GM23248 (cell line): ENCODE data around the gene GAS7.

ENCODE experiments used
- EZH2 ChIP-seq: fragments of 200-600 bp; sonication (generic); IDR thresholded peaks from 2 replicates; pipeline ENCODE4 v1.6.1; 2018; ENCODE audit warnings: antibody characterized with exemption, mild to moderate bottlenecking; ENCODE audit not compliant: insufficient read depth, poor library complexity, severe bottlenecking
- EZH2phosphoT487 ChIP-seq: fragments of 200-600 bp; sonication (generic); IDR thresholded peaks from 2 replicates; pipeline ENCODE4 v1.6.1; 2018; ENCODE audit warnings: antibody characterized with exemption, moderate library complexity, mild to moderate bottlenecking, low read depth; ENCODE audit not compliant: insufficient read depth

DNA sequence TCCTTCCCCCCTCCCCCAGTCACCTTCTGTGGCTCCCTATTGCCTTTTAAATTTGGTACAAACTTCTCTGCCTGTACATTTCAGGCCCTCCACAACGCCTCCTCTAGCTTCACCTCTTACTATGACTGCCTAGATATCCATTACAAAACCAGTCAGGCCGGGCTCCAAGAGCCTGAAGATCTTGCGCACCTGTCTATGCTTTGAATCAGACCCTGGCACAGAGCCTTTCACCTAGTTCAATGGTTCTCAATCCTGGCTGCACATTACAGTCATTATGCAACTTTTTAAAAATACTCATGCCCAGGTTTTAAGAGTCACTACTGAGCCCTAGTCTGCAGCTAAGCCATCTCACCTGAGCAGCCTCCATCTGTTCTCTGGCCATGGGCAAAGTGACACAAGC, 1.6 kb upstream of the GAS7 start:
- TF ChIP-seq EZH2 (no peak), EZH2phosphoT487 (no peak)
